Colonic mucosa (tissue), 4 donors: Measurements from ENCODE around the gene MYCN. TPM values are rescaled to one million over a fixed set of nuclear protein-coding genes. Genes with fewer than 3 reads are reported as not detected.

Experiments
- DNase-seq: peaks from one replicate; pipeline ENCODE4 v3.0.0-alpha.2; 2020
- H3K27ac ChIP-seq: fragments of 200-600 bp; one replicate; pipeline ENCODE4 v1.8.0; 2021
- H3K27me3 ChIP-seq: fragments of 200-600 bp; one replicate; pipeline ENCODE4 v1.8.0; 2021
- H3K36me3 ChIP-seq: fragments of 200-600 bp; one replicate; pipeline ENCODE4 v1.8.0; 2021
- H3K4me1 ChIP-seq: fragments of 200-600 bp; one replicate; pipeline ENCODE4 v1.8.0; 2021; ENCODE audit warnings: mild to moderate bottlenecking
- H3K4me3 ChIP-seq: fragments of 200-600 bp; one replicate; pipeline ENCODE4 v1.8.0; 2021
- H3K9ac ChIP-seq, 2 donors: one replicate each; pipeline ENCODE4 v1.7.0; 2013; ENCODE audit warnings: control low read depth in 2 of 2, low read depth in 2 of 2, low read length in 2 of 2
- H3K9me3 ChIP-seq: fragments of 200-600 bp; one replicate; pipeline ENCODE4 v1.8.0; 2021
- intact Hi-C: fragments of 100-400 bp; cut with DNase I; formaldehyde crosslinking; loops from one replicate; pipeline ENCODE4 v1.14.1; 2022
- total RNA-seq, 2 donors: library from RNA; stranded (reverse); fragmentation: NEBNext Ultra II Directional in 1 of 2; extraction: Animal tissue kit (Norgen Biotek cat#: 25700) in 1 of 2; gene quantifications; one replicate each; pipeline ENCODE4 v1.2.1, GENCODE V29; 2021
- TF ChIP-seq, protein P1 (sequence below): fragments of 200-600 bp; IDR thresholded peaks from one replicate; pipeline ENCODE4 v1.8.0; 2022; ENCODE audit warnings: antibody characterized with exemption, mild to moderate bottlenecking
- donor health status: healthy.
- donor health status: DM: no; HTN: no; CAD: no.
- donor health status: DM: no; HTN: no; CAD: no.

MYCN gene
- total RNA-seq, 2 donors from 2014 or later, result 1.5 to 1.7 TPM

DNA sequence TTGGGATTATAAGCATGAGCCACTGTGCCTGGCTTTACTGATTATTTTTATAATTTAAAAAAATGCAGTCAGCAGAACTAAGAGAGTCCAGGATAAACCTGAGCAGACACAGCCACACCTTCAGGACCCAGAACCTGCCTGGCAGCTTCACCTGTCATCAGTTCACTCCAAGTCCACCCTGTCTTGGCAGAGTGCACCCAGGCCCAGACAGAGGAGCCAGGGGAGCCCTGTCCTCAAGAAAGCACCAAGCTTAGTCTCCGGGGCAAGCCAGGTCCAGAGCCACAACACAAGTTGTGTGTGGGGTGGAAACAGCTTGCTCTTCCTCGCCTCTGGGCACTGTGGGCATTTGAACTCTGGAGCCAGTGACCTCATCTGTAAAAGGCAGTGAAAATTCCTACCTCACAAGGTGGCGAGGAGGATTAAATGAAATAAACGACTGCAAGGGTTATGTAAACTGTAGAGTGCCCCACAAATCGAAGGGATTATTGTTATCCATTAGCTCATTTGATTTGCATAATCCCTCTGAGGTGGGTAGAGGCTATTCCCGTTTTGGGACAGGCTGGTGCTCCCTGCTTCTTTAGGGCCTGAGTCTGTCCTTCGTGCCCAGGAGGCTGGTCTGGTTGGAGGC is 24.7 kb downstream of the MYCN start:
- TF ChIP-seq, protein P1, sequence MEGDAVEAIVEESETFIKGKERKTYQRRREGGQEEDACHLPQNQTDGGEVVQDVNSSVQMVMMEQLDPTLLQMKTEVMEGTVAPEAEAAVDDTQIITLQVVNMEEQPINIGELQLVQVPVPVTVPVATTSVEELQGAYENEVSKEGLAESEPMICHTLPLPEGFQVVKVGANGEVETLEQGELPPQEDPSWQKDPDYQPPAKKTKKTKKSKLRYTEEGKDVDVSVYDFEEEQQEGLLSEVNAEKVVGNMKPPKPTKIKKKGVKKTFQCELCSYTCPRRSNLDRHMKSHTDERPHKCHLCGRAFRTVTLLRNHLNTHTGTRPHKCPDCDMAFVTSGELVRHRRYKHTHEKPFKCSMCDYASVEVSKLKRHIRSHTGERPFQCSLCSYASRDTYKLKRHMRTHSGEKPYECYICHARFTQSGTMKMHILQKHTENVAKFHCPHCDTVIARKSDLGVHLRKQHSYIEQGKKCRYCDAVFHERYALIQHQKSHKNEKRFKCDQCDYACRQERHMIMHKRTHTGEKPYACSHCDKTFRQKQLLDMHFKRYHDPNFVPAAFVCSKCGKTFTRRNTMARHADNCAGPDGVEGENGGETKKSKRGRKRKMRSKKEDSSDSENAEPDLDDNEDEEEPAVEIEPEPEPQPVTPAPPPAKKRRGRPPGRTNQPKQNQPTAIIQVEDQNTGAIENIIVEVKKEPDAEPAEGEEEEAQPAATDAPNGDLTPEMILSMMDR, result no peak
- Histone ChIP-seq H3K9me3 (no peaks in the 10 kb centered on the region), H3K27ac (no peak overlapping the region), H3K4me1 (no peaks in the 10 kb centered on the region), H3K36me3 (no peaks in the 10 kb centered on the region), H3K27me3 (no peaks in the 10 kb centered on the region), H3K9ac (no peak overlapping the region), H3K4me3 (no peak overlapping the region)
- intact Hi-C loops, result no loop called here
- no peak for DNase-seq

DNA sequence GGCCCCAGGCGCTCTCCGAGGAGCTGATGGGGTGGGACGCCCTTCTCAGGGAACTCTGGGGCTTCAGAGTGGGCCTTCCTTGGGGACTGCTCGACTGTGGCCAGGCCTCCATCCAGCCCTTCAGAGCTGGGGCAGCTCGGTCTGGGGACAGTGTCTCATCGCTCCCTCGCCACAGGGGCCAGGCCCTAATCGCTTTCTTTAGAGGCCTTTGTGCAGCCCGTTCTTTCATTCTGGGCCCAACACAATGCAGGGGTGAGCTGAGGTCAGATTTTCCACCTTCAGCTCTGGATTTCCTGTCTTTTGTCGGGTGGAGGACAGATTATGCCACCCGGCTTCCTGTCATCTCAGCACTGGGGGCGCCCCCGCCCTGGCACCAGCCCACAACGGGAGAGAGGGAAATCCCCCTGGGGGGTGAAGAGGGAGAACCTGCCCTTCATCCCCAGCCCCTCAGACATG is 25.2 kb downstream of the MYCN start:
- DNase-seq, result no peak
- Histone ChIP-seq H3K27ac (no peak overlapping the region), H3K9me3 (no peaks in the 10 kb centered on the region), H3K36me3 (no peaks in the 10 kb centered on the region), H3K27me3 (no peaks in the 10 kb centered on the region), H3K4me1 (no peaks in the 10 kb centered on the region), H3K9ac (no peak overlapping the region), H3K4me3 (no peak overlapping the region)
- TF ChIP-seq, protein P1, result no peak
- intact Hi-C loops, result no loop called here

DNA sequence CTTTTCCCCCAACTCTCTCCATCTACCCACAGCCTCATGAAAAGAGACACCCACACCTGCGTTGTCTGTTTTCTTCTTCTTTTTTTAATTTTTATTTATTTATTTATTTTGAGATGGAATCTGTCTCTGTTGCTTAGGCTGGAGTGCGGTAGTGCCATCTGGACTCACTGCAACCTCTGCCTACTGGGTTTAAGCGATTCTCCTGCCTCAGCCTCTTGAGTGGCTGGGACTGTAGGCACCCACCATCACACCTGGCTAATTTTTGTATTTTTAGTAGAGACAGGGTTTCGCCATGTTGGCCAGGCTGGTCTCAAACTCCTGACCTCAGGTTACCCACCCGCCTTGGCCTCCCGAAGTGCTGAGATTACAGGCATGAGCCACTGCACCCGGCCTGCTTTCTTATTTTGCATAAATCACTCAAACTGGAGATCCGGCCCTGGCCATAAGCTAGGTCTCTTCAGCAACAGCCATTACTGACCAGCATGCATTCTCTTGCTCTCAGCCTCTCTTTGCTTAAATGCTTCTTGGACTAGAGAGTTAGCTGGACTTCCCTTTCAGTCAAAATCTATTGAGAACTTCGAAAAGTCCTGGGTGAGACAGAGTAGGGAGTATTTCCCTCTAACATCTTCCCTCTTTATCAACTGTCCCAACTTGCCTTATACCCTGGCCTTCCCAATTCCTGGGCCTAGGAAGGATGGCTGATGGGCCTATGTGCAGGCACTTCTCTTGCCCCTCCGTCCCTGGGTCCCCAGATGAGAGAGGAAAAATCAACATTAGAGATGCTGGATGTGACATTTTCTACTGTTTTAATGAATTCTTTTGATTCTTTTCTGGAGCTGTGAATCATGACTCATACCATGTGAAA is 27.3 kb downstream of the MYCN start:
- no peak overlapping the region for H3K27ac ChIP-seq
- H3K9ac ChIP-seq, result no peak overlapping the region
- no peaks in the 10 kb centered on the region for H3K27me3 ChIP-seq
- no peaks in the 10 kb centered on the region for H3K36me3 ChIP-seq
- intact Hi-C loops, result no loop called here
- no peaks in the 10 kb centered on the region for H3K9me3 ChIP-seq
- TF ChIP-seq, protein P1, result no peak
- no peaks in the 10 kb centered on the region for H3K4me1 ChIP-seq
- DNase-seq, result no peak
- H3K4me3 ChIP-seq, result no peak overlapping the region

DNA sequence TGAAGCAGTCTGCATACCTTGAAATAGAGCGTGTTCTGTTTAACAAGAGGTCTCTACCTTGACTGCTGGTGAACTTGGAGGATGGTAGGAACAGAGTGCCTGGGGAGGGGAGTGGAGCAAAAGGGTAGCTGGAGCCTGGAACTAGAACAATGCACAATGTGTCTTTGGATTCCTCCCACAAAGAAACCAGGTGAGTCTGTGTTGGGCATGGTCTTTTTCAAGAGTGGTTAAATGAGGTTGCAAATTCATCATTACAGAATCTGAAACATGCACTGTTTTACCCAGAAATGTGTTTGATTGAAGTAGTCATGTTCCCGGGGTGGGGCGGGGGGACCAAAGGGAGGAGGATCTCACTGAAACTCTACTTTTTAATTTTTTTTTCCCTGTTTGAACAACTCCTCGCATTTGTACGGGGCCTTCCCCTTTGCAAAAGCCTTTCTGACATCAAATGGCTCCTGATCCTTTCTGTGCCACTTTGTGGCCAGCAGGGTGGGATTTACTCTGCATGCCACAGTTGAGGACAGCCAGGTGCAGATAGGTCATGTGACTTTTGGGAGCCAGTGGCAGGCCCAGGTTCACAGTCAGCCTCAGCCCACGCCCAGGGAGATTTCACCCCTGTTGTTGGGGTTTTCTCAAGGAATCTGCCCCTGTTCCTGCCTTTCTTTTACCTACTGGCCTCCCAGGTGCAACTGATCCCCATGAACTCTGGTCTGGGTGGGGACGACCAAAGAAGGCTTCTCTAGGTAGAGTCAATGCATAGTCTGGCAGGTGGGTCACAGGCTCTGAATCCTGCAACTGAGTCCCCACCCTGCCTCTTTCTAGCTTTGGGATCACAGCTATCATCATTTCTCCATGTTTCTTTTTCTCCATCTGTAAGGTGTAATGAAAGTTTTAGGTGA is 28.2 kb downstream of the MYCN start:
- TF ChIP-seq, protein P1, result no peak
- Histone ChIP-seq H3K4me3 (no peak overlapping the region), H3K4me1 (no peaks in the 10 kb centered on the region), H3K27me3 (no peaks in the 10 kb centered on the region), H3K9me3 (no peaks in the 10 kb centered on the region), H3K9ac (no peak overlapping the region), H3K36me3 (no peaks in the 10 kb centered on the region), H3K27ac (no peak overlapping the region)
- intact Hi-C loops, result no loop called here
- DNase-seq, result no peak

DNA sequence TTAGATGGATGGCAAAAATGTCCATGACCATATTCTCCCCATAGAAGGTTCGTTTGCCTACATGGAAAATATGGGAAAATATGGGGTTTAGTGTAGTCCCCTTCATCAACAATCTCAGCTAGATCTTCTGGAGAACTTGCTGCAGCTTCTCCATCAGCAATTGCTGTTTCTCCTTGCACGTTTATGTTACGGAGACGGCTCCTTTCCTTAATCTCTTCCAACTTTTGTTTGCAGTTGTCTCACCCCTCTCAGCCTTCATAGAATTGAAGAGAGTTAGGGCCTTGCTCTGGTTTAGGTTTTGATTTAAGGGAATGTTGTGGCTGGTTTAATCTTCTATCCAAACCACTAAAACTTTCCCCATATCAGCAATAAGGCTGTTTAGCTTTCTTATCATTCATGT is 28.9 kb downstream of the MYCN start:
- no peaks in the 10 kb centered on the region for H3K36me3 ChIP-seq
- H3K27me3 ChIP-seq, result no peaks in the 10 kb centered on the region
- no peak overlapping the region for H3K4me3 ChIP-seq
- H3K9me3 ChIP-seq, result no peaks in the 10 kb centered on the region
- no peak overlapping the region for H3K9ac ChIP-seq
- H3K4me1 ChIP-seq, result no peaks in the 10 kb centered on the region
- H3K27ac ChIP-seq, result no peak overlapping the region
- no peak for DNase-seq
- intact Hi-C loops, result no loop called here
- TF ChIP-seq, protein P1, result no peak
